SK-N-SH (cell line): Measurements from ENCODE around the gene EXPH5. TPM values are rescaled to one million over a fixed set of nuclear protein-coding genes. Genes with fewer than 3 reads are reported as not detected.

Experiments used
- CTCF ChIA-PET: fragments of 300-600, 350-600 bp; formaldehyde crosslinking; extraction: SDS; loops from one replicate; lab custom pipeline; 2021; lab: Yijun Ruan, JAX
- POLR2A ChIA-PET: fragments of 350-600 bp; sonication (Branson Sonifier 250); formaldehyde crosslinking; extraction: SDS; loops from one replicate; lab custom pipeline; 2020; ENCODE audit warnings: antibody characterized with exemption, inconsistent platforms; lab: Yijun Ruan, JAX
- DNase-seq: peaks from one replicate; pipeline ENCODE4 v3.0.0; 2012
- H2AFZ ChIP-seq: fragments of 200-600 bp; sonication (generic); 2 replicates; pipeline ENCODE4 v1.8.1; 2016; ENCODE audit warnings: antibody characterized with exemption, mild to moderate bottlenecking, low read depth
- H3F3A ChIP-seq: fragments of 200-600 bp; sonication (generic); replicated peaks from 2 replicates; pipeline ENCODE3; 2016; ENCODE audit warnings: antibody characterized with exemption, mild to moderate bottlenecking; ENCODE audit not compliant: insufficient read depth
- H3K27ac ChIP-seq, 2 experiments: fragments of 200-500 bp in 1 of 2; fragments of 200-600 bp in 1 of 2; sonication (Bioruptor generic) in 1 of 2; sonication (generic), shearing (Covaris generic) in 1 of 2; 2 replicates each; pipeline versions ENCODE4 v1.5.1 to v1.6.1; 2014 to 2016; ENCODE audit warnings: low read depth in 2 of 2, inconsistent platforms in 1 of 2, low read length in 1 of 2, mild to moderate bottlenecking in 1 of 2, mixed read lengths in 1 of 2
- H3K27me3 ChIP-seq: fragments of 200-600 bp; sonication (generic), shearing (Covaris generic); 2 replicates; pipeline ENCODE4 v1.6.1; 2016; ENCODE audit warnings: mixed run types; ENCODE audit not compliant: insufficient read depth
- H3K36me3 ChIP-seq, 2 experiments: fragments of 200-500 bp in 1 of 2; fragments of 200-600 bp in 1 of 2; sonication (Bioruptor generic) in 1 of 2; sonication (generic) in 1 of 2; replicated peaks in 1 of 2; 2 replicates each; pipeline versions ENCODE3 to v1.5.1; 2014 to 2016; ENCODE audit warnings: low read length in 1 of 2, mild to moderate bottlenecking in 1 of 2; ENCODE audit not compliant: insufficient read depth in 2 of 2, control insufficient read depth in 1 of 2
- H3K4me1 ChIP-seq, 2 experiments: fragments of 200-500 bp in 1 of 2; fragments of 200-600 bp in 1 of 2; sonication (Bioruptor generic) in 1 of 2; sonication (generic), shearing (Covaris generic) in 1 of 2; 2 replicates each; pipeline versions ENCODE4 v1.5.1 to v1.6.1; 2014 to 2016; ENCODE audit warnings: low read depth in 1 of 2, low read length in 1 of 2, mixed run types in 1 of 2; ENCODE audit not compliant: insufficient read depth in 2 of 2, control insufficient read depth in 1 of 2
- H3K4me2 ChIP-seq: fragments of 200-600 bp; sonication (generic), shearing (Covaris generic); 2 replicates; pipeline ENCODE4 v1.6.1; 2017; ENCODE audit warnings: mixed run types
- H3K4me3 ChIP-seq, 2 experiments: fragments of 200-500 bp in 1 of 2; fragments of 200-600 bp in 1 of 2; sonication (Bioruptor generic) in 1 of 2; sonication (generic), shearing (Covaris generic) in 1 of 2; 2 replicates each; pipeline versions ENCODE4 v1.5.1 to v1.8.1; 2014 to 2016; ENCODE audit warnings: low read depth in 2 of 2, inconsistent platforms in 1 of 2, low read length in 1 of 2, mild to moderate bottlenecking in 1 of 2, mixed read lengths in 1 of 2, moderate library complexity in 1 of 2
- H3K79me2 ChIP-seq: fragments of 200-600 bp; sonication (generic); 2 replicates; pipeline ENCODE4 v1.8.1; 2017; ENCODE audit warnings: mild to moderate bottlenecking; ENCODE audit not compliant: insufficient read depth
- H3K9ac ChIP-seq: fragments of 200-600 bp; sonication (generic); 2 replicates; pipeline ENCODE4 v1.6.1; 2017; ENCODE audit warnings: mixed run types
- H3K9me2 ChIP-seq: fragments of 200-600 bp; sonication (generic); 2 replicates; pipeline ENCODE4 v1.6.1; 2017; ENCODE audit warnings: mixed run types
- H3K9me3 ChIP-seq: fragments of 200-600 bp; sonication (generic); 2 replicates; pipeline ENCODE4 v1.6.1; 2017; ENCODE audit warnings: mixed run types, mild to moderate bottlenecking, moderate library complexity
- H4K20me1 ChIP-seq: fragments of 200-600 bp; sonication (generic); 2 replicates; pipeline ENCODE4 v1.6.1; 2017; ENCODE audit warnings: mild to moderate bottlenecking, mixed run types; ENCODE audit not compliant: insufficient read depth
- CTCF ChIP-seq: fragments of 200-600 bp; sonication (generic); IDR thresholded peaks from 2 replicates; pipeline ENCODE4 v1.6.1; 2017; ENCODE audit warnings: antibody characterized with exemption, mild to moderate bottlenecking, moderate library complexity
- FOXJ3 ChIP-seq: sonication (generic); formaldehyde crosslinking; IDR thresholded peaks from 2 replicates; pipeline ENCODE4 v1.5.1; 2020; ENCODE audit warnings: mild to moderate bottlenecking, missing genetic modification reagents
- IRF3 ChIP-seq: fragments of 150-350 bp; IDR thresholded peaks from 2 replicates; pipeline ENCODE4 v1.6.1; 2016; ENCODE audit warnings: mild to moderate bottlenecking, low read depth, low read length
- JUND ChIP-seq: IDR thresholded peaks from 2 replicates; pipeline ENCODE4 v1.4.0; 2012
- MAX ChIP-seq: IDR thresholded peaks from 2 replicates; pipeline ENCODE4 v1.4.0; 2012; ENCODE audit warnings: low read depth
- MEF2A ChIP-seq: IDR thresholded peaks from 2 replicates; pipeline ENCODE4 v1.4.0; 2012; ENCODE audit warnings: low read depth, borderline replicate concordance
- MXI1 ChIP-seq: IDR thresholded peaks from 2 replicates; pipeline ENCODE4 v1.6.1; 2012; ENCODE audit warnings: mild to moderate bottlenecking, low read depth, low read length, improper control_type of control experiment
- NFIC ChIP-seq: IDR thresholded peaks from 2 replicates; pipeline ENCODE4 v1.4.0; 2012; ENCODE audit warnings: borderline replicate concordance
- RCOR1 ChIP-seq: fragments of 150-350 bp; IDR thresholded peaks from 2 replicates; pipeline ENCODE4 v1.6.1; 2017; ENCODE audit warnings: antibody characterized with exemption, low read length
- RFX5 ChIP-seq: IDR thresholded peaks from 2 replicates; pipeline ENCODE4 v1.6.1; 2012; ENCODE audit warnings: mild to moderate bottlenecking, improper control_type of control experiment, low read length
- SIN3A ChIP-seq: IDR thresholded peaks from 2 replicates; pipeline ENCODE4 v1.6.1; 2012; ENCODE audit warnings: low read depth, mild to moderate bottlenecking, low read length, moderate library complexity, borderline replicate concordance
- SMC3 ChIP-seq: IDR thresholded peaks from 2 replicates; pipeline ENCODE4 v1.6.1; 2012; ENCODE audit warnings: low read depth, low read length, improper control_type of control experiment
- TAF1 ChIP-seq: IDR thresholded peaks from 2 replicates; pipeline ENCODE4 v1.6.1; 2012; ENCODE audit warnings: low read depth, mild to moderate bottlenecking, low read length, moderate library complexity, borderline replicate concordance
- USF1 ChIP-seq: IDR thresholded peaks from 2 replicates; pipeline ENCODE4 v1.4.0; 2012; ENCODE audit warnings: low read depth, borderline replicate concordance
- WGBS: methylation state at CpG from one replicate; pipeline ENCODE4 v1.1.6; 2017; ENCODE audit warnings: low lambda C conversion rate; 5-methylcytosine and 5-hydroxymethylcytosine counted together
- polyA plus RNA-seq, 3 experiments: library from polyadenylated mRNA; depleted of rRNA; stranded (reverse); fragments of >200 nt; gene quantifications; 2 replicates each; pipeline ENCODE4 v1.2.3, GENCODE V29; 2012

Gene EXPH5
- polyA plus RNA-seq, 1 of the 3 experiments (the other 2 are of a cell fraction), result 0.05 TPM

GRCh38 chr11:108592591-108593213 is 866 bp downstream of the EXPH5 start:
- TF ChIP-seq TAF1 (no peak), SIN3A (no peak), MAX (peak; percentile 92), IRF3 (no peak), MEF2A (no peak), RFX5 (no peak), MXI1 (peak; percentile 89)
- Histone ChIP-seq H3K79me2 (no peaks in the 10 kb centered on the region), H3K4me3 (peak overlapping the region; percentile 73 to 76), H3K9me2 (no peaks in the 10 kb centered on the region), H3K27me3 (peaks cover 16% of the 10 kb centered on the region; the same call in 1 of the 2 replicates), H2AFZ (peak overlapping the region; percentile 80), H4K20me1 (no peaks in the 10 kb centered on the region), H3K4me2 (peak overlapping the region; percentile 89), H3K27ac (peak overlapping the region in 1 of 2 experiments; percentile 60; a peak in 2 of 4 replicates), H3K4me1 (peaks cover 0 to 18% of the 10 kb centered on the region in 2 experiments; a peak in 2 of 4 replicates), H3K36me3 (no peaks in the 10 kb centered on the region), H3K9me3 (no peaks in the 10 kb centered on the region), H3K9ac (peak overlapping the region; percentile 36; the same call in 1 of the 2 replicates), H3F3A (no peaks in the 10 kb centered on the region)
- WGBS, result 5% methylated on average over 24 of the region's 43 CpGs
- POLR2A ChIA-PET, result interaction anchor here (0.9 kb wide), 1 partner anchor 98 kb away, joined by 3 read pairs; no protein-coding TSS in a partner anchor
- CTCF ChIA-PET, result no interaction called here
- DNase-seq, result peak; percentile 69

GRCh38 chr11:108591893-108592292 is 1.7 kb downstream of the EXPH5 start:
- 98% methylated on average over 4 of the region's 4 CpGs for WGBS
- H3K79me2 ChIP-seq, result no peaks in the 10 kb centered on the region
- H3K4me2 ChIP-seq, result no peak overlapping the region
- CTCF ChIA-PET, result no interaction called here
- no peaks in the 10 kb centered on the region for H4K20me1 ChIP-seq
- DNase-seq, result no peak
- no peaks in the 10 kb centered on the region for H3K9me2 ChIP-seq
- no peak overlapping the region for H3K27ac ChIP-seq
- H3K27me3 ChIP-seq, result peaks cover 16% of the 10 kb centered on the region; the same call in 1 of the 2 replicates
- no peaks in the 10 kb centered on the region for H3K36me3 ChIP-seq
- H3K4me3 ChIP-seq, result no peak overlapping the region
- no peaks in the 10 kb centered on the region for H3F3A ChIP-seq
- H3K9ac ChIP-seq, result no peak overlapping the region
- H3K9me3 ChIP-seq, result no peaks in the 10 kb centered on the region
- peaks cover 0 to 18% of the 10 kb centered on the region in 2 experiments; a peak in 2 of 4 replicates for H3K4me1 ChIP-seq
- POLR2A ChIA-PET, result no interaction called here
- no peak overlapping the region for H2AFZ ChIP-seq
- TF ChIP-seq JUND, result no peak
- TF ChIP-seq RCOR1, result no peak
- no peak for TF ChIP-seq NFIC
- TF ChIP-seq USF1, result no peak
- TF ChIP-seq RFX5, result no peak
- no peak for TF ChIP-seq FOXJ3 (CRISPR knock-in tag)
- no peak for TF ChIP-seq SMC3
- TF ChIP-seq CTCF, result no peak
